Ectodermal cell (in vitro differentiated cells): ENCODE data around the gene EVX1.

ENCODE experiments used
- H3K27ac ChIP-seq: 2 replicates; pipeline ENCODE4 v1.7.0; 2013; ENCODE audit warnings: mild to moderate bottlenecking, low read depth, low read length; ENCODE audit not compliant: insufficient read depth, poor library complexity, severe bottlenecking
- H3K27me3 ChIP-seq: 2 replicates; pipeline ENCODE4 v1.7.0; 2013; ENCODE audit warnings: mild to moderate bottlenecking, low read length; ENCODE audit not compliant: insufficient read depth, control insufficient read depth, poor library complexity, severe bottlenecking
- H3K36me3 ChIP-seq: one replicate; pipeline ENCODE4 v1.7.0; 2013; ENCODE audit warnings: low read length; ENCODE audit not compliant: control insufficient read depth, insufficient read depth
- H3K4me1 ChIP-seq: one replicate; pipeline ENCODE4 v1.7.0; 2013; ENCODE audit warnings: low read length; ENCODE audit not compliant: control insufficient read depth, insufficient read depth
- H3K4me3 ChIP-seq: 2 replicates; pipeline ENCODE4 v1.7.0; 2013; ENCODE audit warnings: low read depth, low read length, control low read depth; ENCODE audit not compliant: insufficient read depth
- H3K9me3 ChIP-seq: 2 replicates; pipeline ENCODE4 v1.7.0; 2013; ENCODE audit warnings: mild to moderate bottlenecking, low read length, moderate library complexity; ENCODE audit not compliant: control insufficient read depth
- WGBS, 2 experiments: methylation state at CpG; one replicate each; pipeline ENCODE4 v1.1.7; 2013; ENCODE audit warnings: missing lambda C conversion rate in 2 of 2; 5-methylcytosine and 5-hydroxymethylcytosine counted together

EVX1 gene

DNA sequence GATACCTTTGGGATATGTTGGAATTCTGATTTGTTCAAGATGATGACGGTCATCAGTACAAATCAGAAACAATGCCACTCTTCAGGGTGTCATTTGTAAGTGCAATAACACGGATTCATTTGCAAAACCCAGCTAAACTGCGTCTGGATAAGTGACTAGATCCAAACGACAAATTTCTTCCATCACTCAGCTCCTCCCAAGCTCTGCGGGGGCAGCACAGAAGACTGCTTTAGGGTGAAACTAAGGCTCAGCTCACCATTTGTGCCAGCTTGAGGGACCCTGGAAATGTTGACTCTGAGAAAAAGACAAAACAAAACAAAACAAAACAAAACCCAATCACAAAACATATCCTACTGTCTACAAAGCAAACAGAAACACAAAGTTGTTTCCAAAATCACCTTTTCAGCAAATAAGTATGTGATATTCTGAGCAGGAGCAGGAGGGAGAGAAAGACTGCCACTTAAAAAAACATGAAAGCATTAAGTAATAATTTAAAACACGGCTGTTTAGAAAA is 8.0 kb downstream of the EVX1 start:
- WGBS, 2 experiments: 4 to 5% methylated on average over 5 to 6 of the region's 6 CpGs
- no peak overlapping the region for H3K4me3 ChIP-seq
- peaks cover 99% of the 10 kb centered on the region for H3K27me3 ChIP-seq
- no peak overlapping the region for H3K27ac ChIP-seq
- no peaks in the 10 kb centered on the region for H3K36me3 ChIP-seq
- H3K4me1 ChIP-seq: peaks cover 25% of the 10 kb centered on the region
- no peaks in the 10 kb centered on the region for H3K9me3 ChIP-seq

DNA sequence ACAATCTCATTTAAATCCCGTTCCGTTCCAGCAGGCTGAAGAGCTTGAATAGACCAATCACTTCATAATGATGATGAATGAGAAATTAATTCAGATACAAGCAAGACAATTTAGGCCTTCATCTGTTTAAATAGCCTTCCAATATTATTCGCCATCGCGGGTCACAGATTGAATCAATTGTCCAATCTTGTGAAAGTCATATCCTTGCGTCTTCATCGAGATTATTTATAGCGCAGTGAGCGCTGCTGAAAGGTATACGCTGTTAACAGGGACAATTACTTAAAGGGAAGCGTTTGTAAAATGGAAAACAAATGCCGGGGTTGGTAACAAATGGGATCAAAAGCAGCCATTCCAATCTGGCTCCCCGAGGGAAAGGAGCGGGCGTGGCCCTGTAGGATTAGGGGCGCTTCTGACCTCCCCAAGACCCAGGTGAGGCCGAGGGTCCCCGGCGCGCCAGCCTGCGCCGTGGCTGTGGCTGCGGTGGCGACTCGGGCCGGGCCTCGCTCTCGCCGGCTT is 8.6 kb downstream of the EVX1 start:
- WGBS, 2 experiments: 3 to 4% methylated on average over 29 of the region's 29 CpGs
- Histone ChIP-seq H3K27ac (no peak overlapping the region), H3K27me3 (peaks cover 93% of the 10 kb centered on the region), H3K4me3 (no peak overlapping the region), H3K9me3 (no peaks in the 10 kb centered on the region), H3K4me1 (peaks cover 23% of the 10 kb centered on the region), H3K36me3 (no peaks in the 10 kb centered on the region)

DNA sequence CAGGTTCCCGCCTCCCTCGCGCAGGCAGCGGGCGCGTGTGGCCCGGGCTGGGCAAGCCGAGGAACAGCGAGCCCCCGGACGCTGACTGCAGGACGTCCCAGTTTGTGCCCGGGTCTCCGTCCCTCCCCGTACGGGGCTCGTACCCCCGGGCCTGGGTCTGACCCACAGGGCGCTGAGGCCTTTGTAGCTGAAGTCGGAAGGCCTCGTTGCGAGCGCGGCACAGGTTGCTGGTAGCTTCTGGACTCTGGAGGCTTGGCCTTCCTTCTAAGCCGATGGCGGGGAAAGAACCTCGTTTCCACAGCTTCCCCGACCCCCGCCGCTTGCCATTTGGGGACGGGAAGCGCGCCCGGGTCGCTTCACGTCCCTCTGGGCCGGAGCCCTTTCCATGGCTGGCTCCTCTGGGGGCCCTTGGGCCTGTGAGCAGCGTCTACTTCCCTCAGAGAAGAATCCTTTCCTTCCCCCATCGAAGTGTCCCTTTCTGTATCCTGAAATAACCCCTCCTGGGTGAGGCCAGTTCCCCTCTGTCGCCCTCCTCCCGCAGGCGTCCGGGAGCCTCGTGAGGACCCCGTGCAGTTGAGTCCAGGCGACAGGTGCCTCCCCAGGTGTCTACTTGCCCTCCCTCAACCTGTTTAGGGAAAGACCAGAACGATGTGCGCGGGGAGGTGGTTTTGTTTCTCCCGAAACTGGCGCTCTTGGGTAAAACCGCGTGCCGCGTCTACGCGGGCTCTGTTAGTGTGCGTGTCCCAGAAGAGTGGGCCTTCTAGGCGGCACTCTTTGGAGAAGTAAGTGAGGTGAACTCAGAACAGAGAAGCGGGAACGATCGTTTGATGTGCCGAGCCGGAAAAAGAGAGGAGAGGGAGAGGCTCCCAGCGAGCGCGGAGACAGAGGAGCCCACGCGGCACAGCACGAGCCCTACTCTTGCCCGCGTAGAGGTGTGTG is 9.3 kb downstream of the EVX1 start:
- no peaks in the 10 kb centered on the region for H3K9me3 ChIP-seq
- no peak overlapping the region for H3K27ac ChIP-seq
- no peaks in the 10 kb centered on the region for H3K36me3 ChIP-seq
- no peak overlapping the region for H3K4me3 ChIP-seq
- 1% methylated on average over 72 of the region's 72 CpGs for WGBS, 2 experiments
- H3K4me1 ChIP-seq: peaks cover 17% of the 10 kb centered on the region
- H3K27me3 ChIP-seq: peaks cover 91% of the 10 kb centered on the region

DNA sequence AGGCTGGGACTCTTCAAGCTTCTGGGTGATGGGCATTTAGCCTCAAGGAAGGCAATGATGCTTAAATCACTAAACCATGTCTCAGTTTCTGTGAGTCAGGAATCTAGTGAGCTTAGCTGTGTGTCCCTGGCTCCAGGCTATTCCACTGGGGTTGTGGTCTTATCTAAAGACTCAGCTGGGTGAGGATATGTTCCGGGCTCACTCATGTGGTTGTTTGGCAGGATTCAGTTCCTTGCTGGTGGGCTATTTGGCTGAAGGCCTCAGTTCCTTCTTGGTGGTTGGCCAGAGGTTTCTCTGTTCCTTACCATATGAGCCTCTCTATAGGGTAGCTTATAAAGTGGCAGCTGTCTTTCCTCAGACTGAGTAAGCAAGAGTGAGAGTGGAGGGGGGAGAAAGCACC is 12.0 kb downstream of the EVX1 start:
- H3K9me3 ChIP-seq: no peaks in the 10 kb centered on the region
- no peak overlapping the region for H3K27ac ChIP-seq
- H3K4me3 ChIP-seq: no peak overlapping the region
- peaks cover 68% of the 10 kb centered on the region for H3K27me3 ChIP-seq
- WGBS, 2 experiments: 79 to 83% methylated on average over 1 of the region's 1 CpG
- no peaks in the 10 kb centered on the region for H3K36me3 ChIP-seq
- H3K4me1 ChIP-seq: peaks cover 16% of the 10 kb centered on the region

DNA sequence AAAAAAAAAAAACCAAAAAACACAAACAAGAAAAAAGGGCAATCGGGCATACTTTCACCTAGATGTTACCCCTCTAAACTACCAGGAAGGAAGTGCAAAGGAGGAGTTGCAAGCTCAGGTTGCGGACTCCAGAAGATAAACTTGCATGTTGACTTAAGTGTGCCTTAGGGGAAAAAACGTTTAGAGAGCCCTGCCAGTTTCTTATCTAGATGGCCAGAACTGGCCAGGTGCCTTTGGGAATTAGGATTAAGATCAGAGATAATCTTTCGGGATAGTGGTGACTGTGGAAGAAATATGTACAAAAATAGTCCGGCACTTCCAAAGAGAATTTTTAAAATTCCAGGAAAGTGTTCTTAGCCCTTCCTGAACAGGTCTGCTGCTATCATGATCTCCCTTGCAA is 17.6 kb downstream of the EVX1 start:
- WGBS, 2 experiments: 84 to 86% methylated on average over 5 of the region's 5 CpGs
- Histone ChIP-seq H3K27me3 (peaks cover 12% of the 10 kb centered on the region), H3K36me3 (no peaks in the 10 kb centered on the region), H3K9me3 (no peaks in the 10 kb centered on the region), H3K4me1 (no peaks in the 10 kb centered on the region), H3K27ac (no peak overlapping the region), H3K4me3 (no peak overlapping the region)

DNA sequence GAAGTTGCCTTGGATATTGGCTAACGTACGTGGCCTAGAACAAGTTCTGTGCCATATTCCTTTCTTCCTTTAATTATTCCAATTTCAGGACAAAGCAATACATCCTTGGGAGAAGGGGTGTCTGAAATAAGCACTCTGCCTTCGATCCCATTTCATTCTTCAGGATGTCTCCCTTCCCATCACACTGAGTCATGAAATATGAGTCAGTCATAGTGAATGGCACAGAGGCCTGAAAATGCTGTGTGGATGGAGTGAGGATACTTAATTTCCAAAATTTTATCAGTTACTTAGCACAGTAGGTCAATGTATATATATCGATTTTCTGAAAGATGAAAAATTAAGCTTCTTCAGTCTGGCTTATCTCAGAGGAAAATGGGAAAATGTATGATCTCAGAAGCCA is 19.5 kb downstream of the EVX1 start:
- 91 to 94% methylated on average over 4 of the region's 4 CpGs for WGBS, 2 experiments
- no peaks in the 10 kb centered on the region for H3K4me1 ChIP-seq
- H3K27ac ChIP-seq: no peak overlapping the region
- H3K36me3 ChIP-seq: no peaks in the 10 kb centered on the region
- no peak overlapping the region for H3K4me3 ChIP-seq
- peaks cover 2% of the 10 kb centered on the region for H3K27me3 ChIP-seq
- H3K9me3 ChIP-seq: no peaks in the 10 kb centered on the region

DNA sequence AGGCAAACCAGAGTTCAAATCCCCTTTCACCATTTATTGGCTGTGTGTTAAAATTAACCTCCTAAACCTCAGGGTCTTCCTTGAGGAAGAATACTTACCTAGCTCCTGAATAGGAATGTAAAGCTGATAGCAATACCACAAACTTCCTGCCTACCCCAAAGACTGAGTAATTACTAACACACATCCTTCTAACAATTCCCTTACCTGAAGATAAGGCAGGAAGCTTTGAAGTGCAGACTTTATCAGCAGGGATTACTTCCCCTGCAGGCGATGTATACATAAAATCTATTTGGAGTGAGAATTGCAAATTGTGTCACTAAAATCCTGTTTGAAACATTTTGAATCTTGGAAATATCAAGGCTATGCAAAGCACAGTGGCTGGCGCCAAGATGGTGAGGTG is 21.2 kb downstream of the EVX1 start:
- Histone ChIP-seq H3K4me3 (no peak overlapping the region), H3K27me3 (no peaks in the 10 kb centered on the region), H3K36me3 (no peaks in the 10 kb centered on the region), H3K4me1 (no peaks in the 10 kb centered on the region), H3K27ac (no peak overlapping the region), H3K9me3 (no peaks in the 10 kb centered on the region)
- 83% methylated on average over 2 of the region's 2 CpGs for WGBS, 2 experiments

DNA sequence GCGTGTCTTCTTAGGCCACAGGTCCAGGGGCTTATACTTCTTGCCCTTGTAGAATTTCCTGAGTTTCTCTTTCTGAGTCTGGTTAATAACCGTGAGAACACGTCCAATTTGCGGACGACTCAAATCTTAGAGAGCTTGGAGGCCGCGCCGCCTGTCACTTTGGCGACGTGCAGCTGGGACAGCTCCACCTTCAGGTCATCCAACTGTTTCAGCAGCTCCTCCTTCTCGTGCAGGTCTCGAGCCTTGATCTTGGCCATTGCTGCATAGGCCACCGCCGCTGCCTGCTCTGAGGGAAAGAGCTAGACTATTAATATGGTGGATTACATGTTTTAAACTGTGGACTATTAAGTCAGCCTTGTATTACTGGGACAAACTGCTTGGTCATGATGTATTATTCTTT is 26.9 kb downstream of the EVX1 start:
- Histone ChIP-seq H3K9me3 (no peaks in the 10 kb centered on the region), H3K4me1 (no peaks in the 10 kb centered on the region), H3K27me3 (no peaks in the 10 kb centered on the region), H3K36me3 (no peaks in the 10 kb centered on the region), H3K4me3 (no peak overlapping the region), H3K27ac (no peak overlapping the region)
- 85% methylated on average over 14 of the region's 14 CpGs for WGBS, 2 experiments

DNA sequence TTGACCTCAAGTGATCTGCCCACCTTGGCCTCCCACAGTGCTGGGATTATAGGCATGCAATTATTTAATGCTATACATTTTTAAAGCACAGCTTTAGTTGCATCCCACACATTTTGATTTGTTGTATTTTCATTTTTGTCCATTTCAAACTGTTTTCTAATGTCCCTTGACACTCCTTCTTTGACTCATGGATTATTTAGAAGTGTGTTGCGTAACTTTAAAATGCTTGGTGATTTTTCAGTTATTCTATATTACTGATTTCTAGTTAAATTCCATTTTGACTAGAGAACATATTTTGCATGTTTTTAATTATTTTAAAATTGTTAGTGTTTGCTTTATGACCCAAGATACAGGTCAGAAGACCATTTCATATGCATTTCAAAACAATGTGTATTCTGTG is 28.8 kb downstream of the EVX1 start:
- Histone ChIP-seq H3K27me3 (no peaks in the 10 kb centered on the region), H3K36me3 (no peaks in the 10 kb centered on the region), H3K4me3 (no peak overlapping the region), H3K27ac (no peak overlapping the region), H3K9me3 (no peaks in the 10 kb centered on the region), H3K4me1 (no peaks in the 10 kb centered on the region)
- 100% methylated on average over 1 of the region's 1 CpG; no CpG with 5 or more reads in 1 of the 2 experiments for WGBS, 2 experiments

DNA sequence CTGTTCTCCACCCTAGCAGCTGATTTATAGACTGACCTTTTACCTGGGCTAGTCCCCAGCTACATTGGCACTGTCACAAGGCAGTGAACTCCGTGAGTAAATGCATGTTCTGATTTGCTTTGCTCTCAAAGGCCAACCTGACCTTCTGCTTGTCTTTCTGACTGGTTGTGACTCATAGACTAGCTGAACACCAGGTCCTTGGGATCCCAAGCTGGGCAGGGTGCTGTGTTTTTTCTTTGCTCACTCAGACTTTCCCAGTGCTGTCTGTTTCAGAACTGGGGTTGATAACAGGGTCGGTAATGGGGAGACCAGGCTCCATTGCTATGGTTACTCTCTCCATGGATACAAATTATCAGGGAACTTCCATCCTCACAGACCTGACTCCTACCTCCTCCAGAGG is 35.0 kb downstream of the EVX1 start:
- no peak overlapping the region for H3K27ac ChIP-seq
- H3K4me3 ChIP-seq: no peak overlapping the region
- H3K36me3 ChIP-seq: no peaks in the 10 kb centered on the region
- H3K9me3 ChIP-seq: no peaks in the 10 kb centered on the region
- no peaks in the 10 kb centered on the region for H3K27me3 ChIP-seq
- H3K4me1 ChIP-seq: no peaks in the 10 kb centered on the region
- WGBS, 2 experiments: 92 to 95% methylated on average over 2 of the region's 2 CpGs
